ENCODE results near the gene WBP1L.
A peak's percentile ranks its signal among the peaks of the same experiment; 100 is the strongest.

Gene WBP1L

GRCh38 chr10:102796407-102797176, 52.8 kb downstream of the WBP1L start:
- peak overlapping the region; percentile 64 for H3K27ac ChIP-seq (ENCODE audit: low read depth, low read length)
- H3F3A ChIP-seq (ENCODE audit: insufficient read depth) = no peaks in the 10 kb centered on the region; the same call in 1 of the 2 replicates
- H2AFZ ChIP-seq (ENCODE audit: low read depth, low read length, severe bottlenecking) = no peak overlapping the region
- peaks cover 29% of the 10 kb centered on the region for H3K79me2 ChIP-seq (ENCODE audit: insufficient read depth, low read length)
- no peaks in the 10 kb centered on the region for H4K20me1 ChIP-seq (ENCODE audit: low read depth, low read length)
- H3K9ac ChIP-seq (ENCODE audit: low read length) = peak overlapping the region; percentile 28
- no peaks in the 10 kb centered on the region for H3K9me3 ChIP-seq (ENCODE audit: insufficient read depth, low read length)
- no peak overlapping the region for H3K4me3 ChIP-seq (ENCODE audit: insufficient read depth, low read length, poor library complexity, severe bottlenecking)
- no peak for TF ChIP-seq EZH2phosphoT487 (conservative IDR thresholded peaks at IDR 0.05; ENCODE audit: low read length)
- no peak for TF ChIP-seq CTCF (IDR thresholded peaks at IDR 0.05; ENCODE audit: insufficient read depth, low read length, poor library complexity, severe bottlenecking)
- H3K4me2 ChIP-seq (ENCODE audit: low read depth, low read length, poor library complexity, severe bottlenecking) = peak overlapping the region; percentile 51
- no peaks in the 10 kb centered on the region for H3K27me3 ChIP-seq (ENCODE audit: low read length)
- no peaks in the 10 kb centered on the region for H3K9me2 ChIP-seq (replicated peaks; ENCODE audit: insufficient read depth, low read length)
- H3K36me3 ChIP-seq (ENCODE audit: low read length) = no peaks in the 10 kb centered on the region

GRCh38 chr10:102799691-102800471, 56.1 kb downstream of the WBP1L start:
- Histone ChIP-seq H4K20me1 (ENCODE audit: low read depth, low read length) (no peaks in the 10 kb centered on the region), H3K9me2 (replicated peaks; ENCODE audit: insufficient read depth, low read length) (no peaks in the 10 kb centered on the region), H3K27me3 (ENCODE audit: low read length) (no peaks in the 10 kb centered on the region), H3K4me3 (ENCODE audit: insufficient read depth, low read length, poor library complexity, severe bottlenecking) (no peak overlapping the region), H3F3A (ENCODE audit: insufficient read depth) (no peaks in the 10 kb centered on the region; the same call in 1 of the 2 replicates), H3K9ac (ENCODE audit: low read length) (no peak overlapping the region), H2AFZ (ENCODE audit: low read depth, low read length, severe bottlenecking) (no peak overlapping the region), H3K9me3 (ENCODE audit: insufficient read depth, low read length) (no peaks in the 10 kb centered on the region), H3K4me2 (ENCODE audit: low read depth, low read length, poor library complexity, severe bottlenecking) (no peak overlapping the region), H3K36me3 (ENCODE audit: low read length) (peaks cover 4% of the 10 kb centered on the region; the same call in 1 of the 2 replicates), H3K27ac (ENCODE audit: low read depth, low read length) (no peak overlapping the region), H3K79me2 (ENCODE audit: insufficient read depth, low read length) (peaks cover 14% of the 10 kb centered on the region)
- TF ChIP-seq CTCF (IDR thresholded peaks at IDR 0.05; ENCODE audit: insufficient read depth, low read length, poor library complexity, severe bottlenecking) (no peak), EZH2phosphoT487 (conservative IDR thresholded peaks at IDR 0.05; ENCODE audit: low read length) (no peak)

GRCh38 chr10:102800611-102801335, 57.0 kb downstream of the WBP1L start:
- TF ChIP-seq CTCF (IDR thresholded peaks at IDR 0.05; ENCODE audit: insufficient read depth, low read length, poor library complexity, severe bottlenecking) (no peak), EZH2phosphoT487 (conservative IDR thresholded peaks at IDR 0.05; ENCODE audit: low read length) (no peak)
- no peak overlapping the region for H2AFZ ChIP-seq (ENCODE audit: low read depth, low read length, severe bottlenecking)
- peaks cover 4% of the 10 kb centered on the region; the same call in 1 of the 2 replicates for H3K36me3 ChIP-seq (ENCODE audit: low read length)
- no peaks in the 10 kb centered on the region for H3K9me2 ChIP-seq (replicated peaks; ENCODE audit: insufficient read depth, low read length)
- no peak overlapping the region for H3K4me3 ChIP-seq (ENCODE audit: insufficient read depth, low read length, poor library complexity, severe bottlenecking)
- no peaks in the 10 kb centered on the region for H3K27me3 ChIP-seq (ENCODE audit: low read length)
- H3F3A ChIP-seq (ENCODE audit: insufficient read depth) = no peaks in the 10 kb centered on the region; the same call in 1 of the 2 replicates
- no peak overlapping the region for H3K9ac ChIP-seq (ENCODE audit: low read length)
- H4K20me1 ChIP-seq (ENCODE audit: low read depth, low read length) = no peaks in the 10 kb centered on the region
- peaks cover 7% of the 10 kb centered on the region; the same call in 1 of the 2 replicates for H3K79me2 ChIP-seq (ENCODE audit: insufficient read depth, low read length)
- no peak overlapping the region for H3K27ac ChIP-seq (ENCODE audit: low read depth, low read length)
- no peak overlapping the region for H3K4me2 ChIP-seq (ENCODE audit: low read depth, low read length, poor library complexity, severe bottlenecking)
- H3K9me3 ChIP-seq (ENCODE audit: insufficient read depth, low read length) = no peaks in the 10 kb centered on the region

All from SU-DHL-6 (cell line).